GM19467 (cell line): ENCODE data around the gene GOLGA8M.
"Not testable (repeated sequence)": the region's sequence is repeated elsewhere in the genome, so short reads cannot be mapped to it uniquely, and the experiment has no call there.

Experiments
- ATAC-seq: cut with Tn5 transposase; IDR thresholded peaks from one replicate; pipeline ENCODE4 v1.9.1; 2021; ENCODE audit warnings: mild to moderate bottlenecking, moderate library complexity; ENCODE audit not compliant: unreplicated experiment

GOLGA8M gene

DNA sequence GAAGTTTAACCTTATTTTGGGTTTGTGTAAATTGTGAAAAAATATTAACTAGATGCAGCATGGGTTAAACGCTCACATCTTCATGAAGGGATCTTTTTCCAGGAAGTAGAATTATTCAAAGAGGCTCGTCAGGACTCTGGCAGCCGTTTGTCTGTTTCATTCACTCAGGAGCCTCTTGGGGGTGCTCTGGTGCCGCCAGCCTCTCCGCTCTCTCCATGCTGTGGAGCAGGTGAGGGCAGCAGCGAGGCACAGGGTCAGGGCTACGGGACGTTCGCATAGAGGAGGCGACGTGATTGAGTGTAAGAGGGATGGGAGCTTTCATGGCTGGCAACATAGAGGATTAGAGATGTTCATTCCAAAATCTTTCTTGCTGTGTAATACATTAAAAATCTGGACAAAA is 48.5 kb downstream of the GOLGA8M start:
- not testable (repeated sequence) for ATAC-seq

DNA sequence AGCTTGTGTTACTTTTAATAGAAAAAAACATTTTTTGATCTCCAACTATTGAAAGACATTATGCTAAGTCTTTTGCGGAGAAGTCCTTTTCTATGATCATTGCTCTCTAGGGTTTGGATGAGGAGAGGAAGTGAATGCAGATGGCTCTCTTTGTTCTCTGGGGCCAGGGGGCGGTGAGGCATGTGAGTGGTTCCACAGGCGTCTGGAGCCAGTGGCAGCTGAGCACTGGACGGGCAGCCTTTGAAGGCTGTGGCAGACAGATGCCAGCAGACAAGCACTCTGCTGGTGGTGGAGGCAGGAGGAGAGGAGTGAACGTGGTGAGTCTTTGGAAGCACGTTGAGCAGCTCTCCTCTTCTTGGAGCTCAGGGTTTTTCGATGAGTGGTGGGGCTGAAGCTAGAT is 51.5 kb downstream of the GOLGA8M start:
- ATAC-seq, result not testable (repeated sequence)

DNA sequence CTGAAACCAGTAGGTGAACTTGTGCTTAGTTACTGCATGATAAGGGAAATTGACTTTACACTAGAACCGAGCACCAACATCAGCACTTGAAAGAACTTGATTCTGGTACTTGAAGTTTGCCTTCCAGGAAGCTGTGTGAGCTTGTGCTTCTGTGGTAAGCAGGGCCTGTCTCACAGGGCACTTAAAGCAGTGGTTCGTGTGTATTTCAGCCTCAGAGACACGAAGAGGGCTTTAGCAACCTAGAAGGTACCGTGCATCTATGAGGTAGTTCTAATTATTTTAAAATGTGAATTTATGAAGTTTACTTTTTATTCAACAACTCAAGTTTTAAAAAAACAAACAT is 56.2 kb downstream of the GOLGA8M start:
- not testable (repeated sequence) for ATAC-seq

DNA sequence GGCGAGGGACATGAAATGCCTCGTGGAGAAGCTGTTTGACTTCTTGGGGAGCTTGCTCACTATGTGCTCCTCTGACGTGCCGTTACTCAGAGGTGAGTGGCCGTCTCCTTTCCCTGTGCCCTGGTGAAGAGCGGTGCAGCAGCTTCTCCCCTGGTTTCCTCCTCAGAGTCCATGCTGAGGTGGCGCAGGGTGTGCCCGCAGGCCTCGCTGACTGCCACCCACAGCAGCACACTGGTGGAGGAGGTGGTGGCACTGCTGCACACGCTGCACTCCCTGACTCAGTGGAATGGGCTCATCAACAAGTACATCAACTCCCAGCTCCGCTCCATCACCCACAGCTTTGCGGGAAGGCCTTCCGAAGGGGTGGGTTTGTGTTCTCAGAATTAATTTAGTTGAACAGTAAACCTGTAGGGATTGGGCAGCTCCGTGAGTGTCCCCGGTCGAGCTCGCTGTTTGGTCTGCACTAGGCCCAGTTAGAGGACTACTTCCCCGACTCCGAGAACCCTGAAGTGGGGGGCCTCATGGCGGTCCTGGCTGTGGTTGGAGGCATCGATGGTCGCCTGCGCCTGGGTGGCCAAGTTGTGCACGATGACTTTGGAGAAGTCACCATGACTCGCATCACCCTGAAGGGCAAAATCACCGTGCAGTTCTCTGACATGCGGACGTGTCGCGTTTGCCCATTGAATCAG is 56.7 kb downstream of the GOLGA8M start:
- not testable (repeated sequence) for ATAC-seq

DNA sequence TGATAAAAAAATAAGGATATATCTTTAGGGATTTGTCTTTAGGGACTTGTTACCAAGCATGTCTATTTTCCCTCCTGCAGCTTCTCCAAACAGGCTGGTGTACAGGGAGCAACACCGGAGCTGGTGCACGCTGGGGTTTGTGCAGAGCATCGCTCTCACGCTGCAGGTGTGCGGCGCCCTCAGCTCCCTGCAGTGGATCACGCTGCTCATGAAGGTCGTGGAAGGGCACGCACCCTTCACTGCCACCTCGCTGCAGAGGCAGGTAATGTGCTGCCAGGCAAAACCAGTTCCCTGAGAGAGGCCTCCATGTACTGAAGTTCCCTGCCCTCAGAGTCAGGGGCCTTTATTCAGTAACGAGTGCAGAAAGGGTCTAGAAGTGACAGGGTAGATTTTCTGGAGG is 58.0 kb downstream of the GOLGA8M start:
- ATAC-seq, result not testable (repeated sequence)

DNA sequence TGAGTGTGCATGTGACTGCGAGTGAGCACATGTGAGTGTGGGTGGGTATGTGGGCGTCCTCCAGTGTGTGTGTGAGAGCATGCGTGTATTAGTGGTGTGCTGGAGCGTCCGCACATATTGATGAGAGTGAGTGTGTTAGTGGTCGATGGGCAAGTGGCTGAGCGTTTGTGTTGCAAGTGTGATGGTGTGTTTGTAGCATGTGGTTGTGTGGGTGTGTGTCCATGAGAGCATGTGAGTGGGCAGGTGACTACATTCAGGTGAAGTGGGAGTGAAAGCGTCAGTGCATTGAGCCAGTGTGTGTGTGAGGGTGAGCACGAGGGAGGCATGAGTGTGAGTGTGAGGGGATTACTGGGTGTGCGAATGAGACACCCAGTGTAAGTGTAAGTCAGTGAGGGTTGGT is 59.7 kb downstream of the GOLGA8M start:
- not testable (repeated sequence) for ATAC-seq
